Measurements from ENCODE around the gene SYT1. TPM values are rescaled to one million over a fixed set of nuclear protein-coding genes. Genes with fewer than 3 reads are reported as not detected.
"Not testable (repeated sequence)": the region's sequence is repeated elsewhere in the genome, so short reads cannot be mapped to it uniquely, and the experiment has no call there.

The SYT1 gene
- polyA plus RNA-seq: under 1 TPM; 0.04 to 0.09 TPM

GRCh38 chr12:78864403-78864869 is at the start of gene SYT1:
TSS of gene SYT1 (plus strand) at chr12:78864774.
- WGBS, 2 donors: 3% methylated on average over 19 of the region's 19 CpGs
- Histone ChIP-seq H3K9me3 (ENCODE audit: control insufficient read depth in 2 of 2, insufficient read depth in 1 of 2, low read depth in 1 of 2, low read length in 1 of 2) (peaks cover 0 to 3% of the 10 kb centered on the region in 2 donors), H3K27me3 (ENCODE audit: control insufficient read depth in 1 of 2, insufficient read depth in 2 of 2, low read length in 2 of 2) (no peaks in the 10 kb centered on the region), H3K27ac (ENCODE audit: low read depth in 2 of 2, low read length in 1 of 2) (no peak within 1 kb of the TSS), H3K4me3 (ENCODE audit: low read depth in 1 of 2, low read length in 2 of 2) (peak within 1 kb of the TSS; percentile 28 to 36), H3K4me1 (ENCODE audit: control insufficient read depth in 2 of 2, insufficient read depth in 2 of 2, low read length in 1 of 2) (peaks cover 4 to 8% of the 10 kb centered on the region in 2 donors), H3K36me3 (ENCODE audit: control insufficient read depth in 2 of 2, insufficient read depth in 2 of 2, low read length in 1 of 2) (no peaks in the 10 kb centered on the region)

- H3K4me3 ChIP-seq (ENCODE audit: low read depth in 1 of 2, low read length in 2 of 2): no peak overlapping the region
- H3K36me3 ChIP-seq (ENCODE audit: control insufficient read depth in 2 of 2, insufficient read depth in 2 of 2, low read length in 1 of 2): no peaks in the 10 kb centered on the region
- 40 to 45% methylated on average over 5 of the region's 5 CpGs for WGBS, 2 donors
- H3K27me3 ChIP-seq (ENCODE audit: control insufficient read depth in 1 of 2, insufficient read depth in 2 of 2, low read length in 2 of 2): no peaks in the 10 kb centered on the region
- H3K4me1 ChIP-seq (ENCODE audit: control insufficient read depth in 2 of 2, insufficient read depth in 2 of 2, low read length in 1 of 2): no peaks in the 10 kb centered on the region
- H3K27ac ChIP-seq (ENCODE audit: low read depth in 2 of 2, low read length in 1 of 2): no peak overlapping the region
- H3K9me3 ChIP-seq (ENCODE audit: control insufficient read depth in 2 of 2, insufficient read depth in 1 of 2, low read depth in 1 of 2, low read length in 1 of 2): no peaks in the 10 kb centered on the region
Measured at GRCh38 chr12:78818487-78818886, 46.1 kb upstream of the SYT1 start.

GRCh38 chr12:78820946-78821345 is 43.6 kb upstream of the SYT1 start:
- 74 to 77% methylated on average over 2 of the region's 2 CpGs for WGBS, 2 donors
- Histone ChIP-seq H3K36me3 (ENCODE audit: control insufficient read depth in 2 of 2, insufficient read depth in 2 of 2, low read length in 1 of 2) (no peaks in the 10 kb centered on the region), H3K9me3 (ENCODE audit: control insufficient read depth in 2 of 2, insufficient read depth in 1 of 2, low read depth in 1 of 2, low read length in 1 of 2) (no peaks in the 10 kb centered on the region), H3K27me3 (ENCODE audit: control insufficient read depth in 1 of 2, insufficient read depth in 2 of 2, low read length in 2 of 2) (no peaks in the 10 kb centered on the region), H3K4me1 (ENCODE audit: control insufficient read depth in 2 of 2, insufficient read depth in 2 of 2, low read length in 1 of 2) (no peaks in the 10 kb centered on the region), H3K4me3 (ENCODE audit: low read depth in 1 of 2, low read length in 2 of 2) (no peak overlapping the region), H3K27ac (ENCODE audit: low read depth in 2 of 2, low read length in 1 of 2) (no peak overlapping the region)

- no peak overlapping the region for H3K4me3 ChIP-seq (ENCODE audit: low read depth in 1 of 2, low read length in 2 of 2)
- H3K9me3 ChIP-seq (ENCODE audit: control insufficient read depth in 2 of 2, insufficient read depth in 1 of 2, low read depth in 1 of 2, low read length in 1 of 2): no peaks in the 10 kb centered on the region
- no peaks in the 10 kb centered on the region for H3K27me3 ChIP-seq (ENCODE audit: control insufficient read depth in 1 of 2, insufficient read depth in 2 of 2, low read length in 2 of 2)
- H3K27ac ChIP-seq (ENCODE audit: low read depth in 2 of 2, low read length in 1 of 2): no peak overlapping the region
- H3K36me3 ChIP-seq (ENCODE audit: control insufficient read depth in 2 of 2, insufficient read depth in 2 of 2, low read length in 1 of 2): no peaks in the 10 kb centered on the region
- H3K4me1 ChIP-seq (ENCODE audit: control insufficient read depth in 2 of 2, insufficient read depth in 2 of 2, low read length in 1 of 2): no peaks in the 10 kb centered on the region
Measured at GRCh38 chr12:78824918-78825317, 39.7 kb upstream of the SYT1 start.

- Histone ChIP-seq H3K36me3 (ENCODE audit: control insufficient read depth in 2 of 2, insufficient read depth in 2 of 2, low read length in 1 of 2) (no peaks in the 10 kb centered on the region), H3K4me3 (ENCODE audit: low read depth in 1 of 2, low read length in 2 of 2) (no peak overlapping the region), H3K27me3 (ENCODE audit: control insufficient read depth in 1 of 2, insufficient read depth in 2 of 2, low read length in 2 of 2) (no peaks in the 10 kb centered on the region), H3K9me3 (ENCODE audit: control insufficient read depth in 2 of 2, insufficient read depth in 1 of 2, low read depth in 1 of 2, low read length in 1 of 2) (no peaks in the 10 kb centered on the region), H3K4me1 (ENCODE audit: control insufficient read depth in 2 of 2, insufficient read depth in 2 of 2, low read length in 1 of 2) (no peaks in the 10 kb centered on the region), H3K27ac (ENCODE audit: low read depth in 2 of 2, low read length in 1 of 2) (no peak overlapping the region)
- WGBS, 2 donors: 69 to 72% methylated on average over 2 of the region's 2 CpGs
Measured at GRCh38 chr12:78829690-78830089, 34.9 kb upstream of the SYT1 start.

GRCh38 chr12:78835493-78835892 is 29.1 kb upstream of the SYT1 start:
- no peak overlapping the region for H3K4me3 ChIP-seq (ENCODE audit: low read depth in 1 of 2, low read length in 2 of 2)
- H3K36me3 ChIP-seq (ENCODE audit: control insufficient read depth in 2 of 2, insufficient read depth in 2 of 2, low read length in 1 of 2): no peaks in the 10 kb centered on the region
- H3K9me3 ChIP-seq (ENCODE audit: control insufficient read depth in 2 of 2, insufficient read depth in 1 of 2, low read depth in 1 of 2, low read length in 1 of 2): no peaks in the 10 kb centered on the region
- WGBS, 2 donors: 84 to 89% methylated on average over 6 of the region's 6 CpGs
- H3K27ac ChIP-seq (ENCODE audit: low read depth in 2 of 2, low read length in 1 of 2): no peak overlapping the region
- H3K4me1 ChIP-seq (ENCODE audit: control insufficient read depth in 2 of 2, insufficient read depth in 2 of 2, low read length in 1 of 2): no peaks in the 10 kb centered on the region
- no peaks in the 10 kb centered on the region for H3K27me3 ChIP-seq (ENCODE audit: control insufficient read depth in 1 of 2, insufficient read depth in 2 of 2, low read length in 2 of 2)

- not testable (repeated sequence) for H3K4me1 ChIP-seq (ENCODE audit: control insufficient read depth in 2 of 2, insufficient read depth in 2 of 2, low read length in 1 of 2); H3K27ac ChIP-seq (ENCODE audit: low read depth in 2 of 2, low read length in 1 of 2); H3K36me3 ChIP-seq (ENCODE audit: control insufficient read depth in 2 of 2, insufficient read depth in 2 of 2, low read length in 1 of 2); H3K4me3 ChIP-seq (ENCODE audit: low read depth in 1 of 2, low read length in 2 of 2); H3K27me3 ChIP-seq (ENCODE audit: control insufficient read depth in 1 of 2, insufficient read depth in 2 of 2, low read length in 2 of 2); H3K9me3 ChIP-seq (ENCODE audit: control insufficient read depth in 2 of 2, insufficient read depth in 1 of 2, low read depth in 1 of 2, low read length in 1 of 2)
- 81 to 87% methylated on average over 7 of the region's 7 CpGs for WGBS, 2 donors
Measured at GRCh38 chr12:78840518-78841019, 24.0 kb upstream of the SYT1 start.

GRCh38 chr12:78853231-78853630 is 11.3 kb upstream of the SYT1 start:
- Histone ChIP-seq H3K4me1 (ENCODE audit: control insufficient read depth in 2 of 2, insufficient read depth in 2 of 2, low read length in 1 of 2) (no peaks in the 10 kb centered on the region), H3K27me3 (ENCODE audit: control insufficient read depth in 1 of 2, insufficient read depth in 2 of 2, low read length in 2 of 2) (no peaks in the 10 kb centered on the region), H3K36me3 (ENCODE audit: control insufficient read depth in 2 of 2, insufficient read depth in 2 of 2, low read length in 1 of 2) (no peaks in the 10 kb centered on the region), H3K9me3 (ENCODE audit: control insufficient read depth in 2 of 2, insufficient read depth in 1 of 2, low read depth in 1 of 2, low read length in 1 of 2) (no peaks in the 10 kb centered on the region), H3K27ac (ENCODE audit: low read depth in 2 of 2, low read length in 1 of 2) (no peak overlapping the region), H3K4me3 (ENCODE audit: low read depth in 1 of 2, low read length in 2 of 2) (no peak overlapping the region)

- Histone ChIP-seq H3K9me3 (ENCODE audit: control insufficient read depth in 2 of 2, insufficient read depth in 1 of 2, low read depth in 1 of 2, low read length in 1 of 2) (peaks cover 0 to 3% of the 10 kb centered on the region in 2 donors), H3K36me3 (ENCODE audit: control insufficient read depth in 2 of 2, insufficient read depth in 2 of 2, low read length in 1 of 2) (no peaks in the 10 kb centered on the region), H3K4me3 (ENCODE audit: low read depth in 1 of 2, low read length in 2 of 2) (peak overlapping the region; percentile 28 to 36), H3K4me1 (ENCODE audit: control insufficient read depth in 2 of 2, insufficient read depth in 2 of 2, low read length in 1 of 2) (peaks cover 4 to 8% of the 10 kb centered on the region in 2 donors), H3K27me3 (ENCODE audit: control insufficient read depth in 1 of 2, insufficient read depth in 2 of 2, low read length in 2 of 2) (no peaks in the 10 kb centered on the region), H3K27ac (ENCODE audit: low read depth in 2 of 2, low read length in 1 of 2) (no peak overlapping the region)
- 3 to 4% methylated on average over 41 of the region's 41 CpGs for WGBS, 2 donors
Measured at GRCh38 chr12:78863482-78864402, 832 bp upstream of the SYT1 start.

Data from esophagus (tissue), 2 donors.